GM23248 (cell line): Measurements from ENCODE around the gene NUDT16L1. TPM values are rescaled to one million over a fixed set of nuclear protein-coding genes. Genes with fewer than 3 reads are reported as not detected.

Source experiments
- DNase-seq: peaks from one replicate; pipeline ENCODE4 v3.0.0-alpha.2; 2015
- H2AFZ ChIP-seq: fragments of 200-600 bp; sonication (generic); 2 replicates; pipeline ENCODE4 v1.6.1; 2016; ENCODE audit warnings: antibody characterized with exemption
- H3F3A ChIP-seq: fragments of 200-600 bp; sonication (generic); 2 replicates; pipeline ENCODE4 v1.6.1; 2016; ENCODE audit warnings: mild to moderate bottlenecking, antibody characterized with exemption, mixed run types; ENCODE audit not compliant: insufficient read depth
- H3K27ac ChIP-seq: fragments of 200-600 bp; sonication (generic); 2 replicates; pipeline ENCODE4 v1.5.1; 2016; ENCODE audit warnings: mild to moderate bottlenecking
- H3K27me3 ChIP-seq: fragments of 200-600 bp; sonication (generic); replicated peaks from 2 replicates; pipeline ENCODE4 v1.6.1; 2016; ENCODE audit warnings: mild to moderate bottlenecking; ENCODE audit not compliant: insufficient read depth
- H3K36me3 ChIP-seq: fragments of 200-600 bp; sonication (generic); 2 replicates; pipeline ENCODE4 v1.6.1; 2016; ENCODE audit warnings: low read depth, mild to moderate bottlenecking
- H3K4me1 ChIP-seq: fragments of 200-600 bp; sonication (generic); 2 replicates; pipeline ENCODE4 v1.6.1; 2016; ENCODE audit warnings: mild to moderate bottlenecking; ENCODE audit not compliant: insufficient read depth
- H3K4me2 ChIP-seq: fragments of 200-600 bp; sonication (generic); one replicate; pipeline ENCODE4 v1.6.1; 2016; ENCODE audit warnings: mild to moderate bottlenecking; ENCODE audit not compliant: unreplicated experiment
- H3K4me3 ChIP-seq: fragments of 200-600 bp; sonication (generic); 2 replicates; pipeline ENCODE4 v1.5.1; 2016; ENCODE audit warnings: mild to moderate bottlenecking
- H3K79me2 ChIP-seq: fragments of 200-600 bp; sonication (generic); 2 replicates; pipeline ENCODE4 v1.6.1; 2016; ENCODE audit warnings: mild to moderate bottlenecking; ENCODE audit not compliant: insufficient read depth
- H3K9ac ChIP-seq: fragments of 200-600 bp; sonication (generic); 2 replicates; pipeline ENCODE4 v1.6.1; 2016; ENCODE audit warnings: mild to moderate bottlenecking
- H3K9me2 ChIP-seq: fragments of 200-600 bp; sonication (generic); 2 replicates; pipeline ENCODE4 v1.6.1; 2016; ENCODE audit warnings: mixed run types, mild to moderate bottlenecking, moderate library complexity; ENCODE audit not compliant: insufficient read depth
- H3K9me3 ChIP-seq: fragments of 200-600 bp; sonication (generic); one replicate; pipeline ENCODE4 v1.6.1; 2017; ENCODE audit warnings: low read depth
- H4K20me1 ChIP-seq: fragments of 200-600 bp; sonication (generic); 2 replicates; pipeline ENCODE4 v1.6.0; 2016; ENCODE audit not compliant: insufficient read depth
- EZH2 ChIP-seq: fragments of 200-600 bp; sonication (generic); IDR thresholded peaks from 2 replicates; pipeline ENCODE4 v1.6.1; 2018; ENCODE audit warnings: antibody characterized with exemption, mild to moderate bottlenecking; ENCODE audit not compliant: insufficient read depth, poor library complexity, severe bottlenecking
- EZH2phosphoT487 ChIP-seq: fragments of 200-600 bp; sonication (generic); IDR thresholded peaks from 2 replicates; pipeline ENCODE4 v1.6.1; 2018; ENCODE audit warnings: antibody characterized with exemption, moderate library complexity, mild to moderate bottlenecking, low read depth; ENCODE audit not compliant: insufficient read depth
- WGBS, 2 experiments: methylation state at CpG; one replicate each; pipeline ENCODE4 v1.1.6; 2015 to 2017; ENCODE audit warnings: low lambda C conversion rate in 2 of 2, low coverage in 1 of 2; ENCODE audit errors: missing lambda C conversion rate in 2 of 2; 5-methylcytosine and 5-hydroxymethylcytosine counted together
- in situ Hi-C: fragments of 300-500 bp; cut with MboI; formaldehyde crosslinking; loops from 2 replicates; pipeline ENCODE4 v1.15.0; 2020
- polyA plus RNA-seq: library from polyadenylated mRNA; unstranded; fragments of >200 nt; fragmentation: Nextera tagmentation; extraction: Ambion mirVana; gene quantifications from 2 replicates; pipeline ENCODE4 v1.2.1, GENCODE V29; 2016
- total RNA-seq: library from RNA; depleted of rRNA; stranded (reverse); fragments of >200 nt; shearing (Covaris generic); gene quantifications from 2 replicates; pipeline ENCODE4 v1.2.3, GENCODE V29; 2014

The NUDT16L1 gene
- total and polyA plus RNA-seq, 2 experiments from 2014 or later = 42.9 to 43.6 TPM

DNA sequence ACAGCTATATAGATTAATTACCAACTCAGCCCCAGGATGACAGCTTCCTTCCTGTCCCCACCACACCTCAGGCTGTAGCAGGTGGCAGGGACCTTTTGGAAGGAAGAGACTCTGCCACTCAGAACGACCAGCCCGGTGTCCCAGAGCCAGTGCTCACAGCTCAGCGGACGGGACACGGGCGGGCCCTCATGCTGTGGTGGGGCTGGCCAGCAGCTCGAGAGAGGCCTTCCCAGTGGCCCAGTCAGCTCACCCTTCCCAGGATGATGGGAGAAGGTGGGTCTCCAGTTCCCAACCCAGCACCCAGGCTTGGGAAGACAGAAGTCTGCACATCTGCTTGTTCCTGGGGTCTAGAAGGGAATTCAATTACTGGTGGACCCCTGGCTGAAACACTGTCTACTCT is 10.5 kb downstream of the NUDT16L1 start:
- H4K20me1 ChIP-seq = no peaks in the 10 kb centered on the region
- in situ Hi-C loops = no loop called here
- H3K9me3 ChIP-seq = no peaks in the 10 kb centered on the region
- no peaks in the 10 kb centered on the region for H3K79me2 ChIP-seq
- H3K36me3 ChIP-seq = peaks cover 6% of the 10 kb centered on the region; the same call in 1 of the 2 replicates
- TF ChIP-seq EZH2phosphoT487 (no peak), EZH2 (no peak)
- H3F3A ChIP-seq = no peaks in the 10 kb centered on the region
- no peak for DNase-seq
- no peak overlapping the region for H2AFZ ChIP-seq
- H3K27ac ChIP-seq = no peak overlapping the region
- no peak overlapping the region for H3K9ac ChIP-seq
- H3K4me3 ChIP-seq = no peak overlapping the region
- WGBS, 2 experiments = 93 to 96% methylated on average over 7 of the region's 7 CpGs
- H3K27me3 ChIP-seq = no peaks in the 10 kb centered on the region
- H3K4me2 ChIP-seq = no peak overlapping the region
- no peaks in the 10 kb centered on the region for H3K4me1 ChIP-seq
- no peaks in the 10 kb centered on the region for H3K9me2 ChIP-seq

GRCh38 chr16:4704491-4704890 is 11.1 kb downstream of the NUDT16L1 start:
- H2AFZ ChIP-seq = no peak overlapping the region
- H4K20me1 ChIP-seq = no peaks in the 10 kb centered on the region
- H3K4me1 ChIP-seq = no peaks in the 10 kb centered on the region
- H3K79me2 ChIP-seq = no peaks in the 10 kb centered on the region
- H3K4me3 ChIP-seq = no peak overlapping the region
- WGBS, 2 experiments = 81 to 82% methylated on average over 8 of the region's 8 CpGs
- H3K9me2 ChIP-seq = no peaks in the 10 kb centered on the region
- H3K9ac ChIP-seq = no peak overlapping the region
- in situ Hi-C loops = no loop called here
- DNase-seq = no peak
- H3K27ac ChIP-seq = no peak overlapping the region
- H3K9me3 ChIP-seq = no peaks in the 10 kb centered on the region
- peaks cover 6% of the 10 kb centered on the region; the same call in 1 of the 2 replicates for H3K36me3 ChIP-seq
- no peak overlapping the region for H3K4me2 ChIP-seq
- no peaks in the 10 kb centered on the region for H3F3A ChIP-seq
- TF ChIP-seq EZH2 (no peak), EZH2phosphoT487 (no peak)
- H3K27me3 ChIP-seq = no peaks in the 10 kb centered on the region

GRCh38 chr16:4704913-4705312 is 11.6 kb downstream of the NUDT16L1 start:
- Histone ChIP-seq H3K27me3 (no peaks in the 10 kb centered on the region), H3K4me3 (no peak overlapping the region), H3K9me2 (no peaks in the 10 kb centered on the region), H3K9me3 (no peaks in the 10 kb centered on the region), H3K79me2 (no peaks in the 10 kb centered on the region), H3K9ac (no peak overlapping the region), H3F3A (no peaks in the 10 kb centered on the region), H3K36me3 (peaks cover 6% of the 10 kb centered on the region; the same call in 1 of the 2 replicates), H3K27ac (no peak overlapping the region), H2AFZ (no peak overlapping the region), H3K4me2 (no peak overlapping the region), H3K4me1 (no peaks in the 10 kb centered on the region), H4K20me1 (no peaks in the 10 kb centered on the region)
- TF ChIP-seq EZH2 (no peak), EZH2phosphoT487 (no peak)
- no peak for DNase-seq
- 96 to 98% methylated on average over 14 of the region's 14 CpGs for WGBS, 2 experiments
- in situ Hi-C loops = no loop called here

DNA sequence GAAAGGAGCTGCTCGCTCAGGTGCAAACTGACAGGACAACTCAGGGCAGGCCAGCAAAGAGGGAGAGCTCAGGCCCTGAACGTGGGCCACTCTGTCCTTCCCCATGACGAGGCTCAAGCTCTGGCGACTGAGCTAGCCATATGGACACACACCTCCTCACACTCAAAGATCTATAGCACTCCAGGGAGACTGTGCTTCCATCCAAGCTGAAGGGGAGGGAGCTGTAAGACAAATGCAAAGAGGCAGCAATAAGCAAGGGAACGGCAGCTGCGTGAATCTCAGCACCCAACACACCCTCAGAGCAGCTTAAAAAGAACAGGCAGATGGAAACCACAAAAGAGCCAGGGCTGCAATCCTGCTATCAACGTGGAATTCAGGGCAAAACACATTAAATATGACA is 13.5 kb downstream of the NUDT16L1 start:
- Histone ChIP-seq H4K20me1 (no peaks in the 10 kb centered on the region), H3F3A (no peaks in the 10 kb centered on the region), H3K4me1 (no peaks in the 10 kb centered on the region), H3K4me2 (no peak overlapping the region), H3K9me2 (no peaks in the 10 kb centered on the region), H3K36me3 (peaks cover 6% of the 10 kb centered on the region; the same call in 1 of the 2 replicates), H3K27me3 (no peaks in the 10 kb centered on the region), H3K9me3 (no peaks in the 10 kb centered on the region), H3K4me3 (no peak overlapping the region), H3K79me2 (no peaks in the 10 kb centered on the region), H2AFZ (no peak overlapping the region), H3K9ac (no peak overlapping the region), H3K27ac (no peak overlapping the region)
- DNase-seq = no peak
- 76 to 81% methylated on average over 7 of the region's 7 CpGs for WGBS, 2 experiments
- TF ChIP-seq EZH2phosphoT487 = no peak
- TF ChIP-seq EZH2 = no peak
- in situ Hi-C loops = no loop called here

DNA sequence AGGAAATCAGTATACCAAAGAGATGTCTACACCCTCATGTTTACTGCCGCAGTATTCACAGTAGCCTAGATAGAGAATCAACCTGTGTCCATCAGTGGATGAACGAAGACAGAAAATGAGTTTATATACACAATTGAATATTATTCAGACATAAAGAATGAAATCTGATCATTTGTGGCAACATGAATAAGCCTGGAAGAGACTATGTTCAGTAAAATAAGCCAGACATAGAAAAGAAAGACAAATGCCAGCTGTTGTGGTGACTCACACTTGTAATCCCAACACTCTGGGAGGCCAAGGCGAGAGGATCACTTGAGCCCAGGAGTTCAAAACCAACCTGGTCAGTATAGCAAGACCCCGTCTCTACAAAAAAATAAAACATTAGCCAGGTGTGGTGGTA is 16.1 kb downstream of the NUDT16L1 start:
- Histone ChIP-seq H3K4me1 (no peaks in the 10 kb centered on the region), H3K9ac (no peak overlapping the region), H3F3A (no peaks in the 10 kb centered on the region), H3K4me2 (no peak overlapping the region), H3K4me3 (no peak overlapping the region), H3K9me2 (no peaks in the 10 kb centered on the region), H3K36me3 (peaks cover 6% of the 10 kb centered on the region; the same call in 1 of the 2 replicates), H4K20me1 (no peaks in the 10 kb centered on the region), H3K79me2 (no peaks in the 10 kb centered on the region), H3K9me3 (no peaks in the 10 kb centered on the region), H2AFZ (no peak overlapping the region), H3K27me3 (no peaks in the 10 kb centered on the region), H3K27ac (no peak overlapping the region)
- 94% methylated on average over 4 of the region's 4 CpGs for WGBS, 2 experiments
- TF ChIP-seq EZH2 (no peak), EZH2phosphoT487 (no peak)
- in situ Hi-C loops = no loop called here
- DNase-seq = peak; percentile 16
